IMR-90 (cell line): ENCODE results near the gene TSHZ3. TPM values are rescaled to one million over a fixed set of nuclear protein-coding genes. Genes with fewer than 3 reads are reported as not detected.

ENCODE experiments used
- MAFK ChIP-seq: IDR thresholded peaks from 2 replicates; pipeline ENCODE4 v1.6.1; 2012; ENCODE audit warnings: low read depth, low read length, improper control_type of control experiment
- polyA plus RNA-seq, 3 experiments: library from polyadenylated mRNA; depleted of rRNA; stranded (reverse); fragments of >200 nt; gene quantifications; 2 replicates each; pipeline ENCODE4 v1.2.3, GENCODE V29; 2012; ENCODE audit warnings: low replicate concordance in 1 of 3
- total RNA-seq: library from RNA; depleted of rRNA; stranded (reverse); fragments of >200 nt; gene quantifications from 2 replicates; pipeline ENCODE4 v1.2.3, GENCODE V29; 2012
- TF ChIP-seq, protein P1 (sequence below): fragments of 150-350 bp; IDR thresholded peaks from 2 replicates; pipeline ENCODE4 v1.6.1; 2016; ENCODE audit warnings: low read depth, mild to moderate bottlenecking, low read length, moderate library complexity, borderline replicate concordance

TSHZ3 gene
- total and polyA plus RNA-seq, 2 of the 4 experiments (the other 2 are of a cell fraction) = 8.1 to 13.0 TPM

DNA sequence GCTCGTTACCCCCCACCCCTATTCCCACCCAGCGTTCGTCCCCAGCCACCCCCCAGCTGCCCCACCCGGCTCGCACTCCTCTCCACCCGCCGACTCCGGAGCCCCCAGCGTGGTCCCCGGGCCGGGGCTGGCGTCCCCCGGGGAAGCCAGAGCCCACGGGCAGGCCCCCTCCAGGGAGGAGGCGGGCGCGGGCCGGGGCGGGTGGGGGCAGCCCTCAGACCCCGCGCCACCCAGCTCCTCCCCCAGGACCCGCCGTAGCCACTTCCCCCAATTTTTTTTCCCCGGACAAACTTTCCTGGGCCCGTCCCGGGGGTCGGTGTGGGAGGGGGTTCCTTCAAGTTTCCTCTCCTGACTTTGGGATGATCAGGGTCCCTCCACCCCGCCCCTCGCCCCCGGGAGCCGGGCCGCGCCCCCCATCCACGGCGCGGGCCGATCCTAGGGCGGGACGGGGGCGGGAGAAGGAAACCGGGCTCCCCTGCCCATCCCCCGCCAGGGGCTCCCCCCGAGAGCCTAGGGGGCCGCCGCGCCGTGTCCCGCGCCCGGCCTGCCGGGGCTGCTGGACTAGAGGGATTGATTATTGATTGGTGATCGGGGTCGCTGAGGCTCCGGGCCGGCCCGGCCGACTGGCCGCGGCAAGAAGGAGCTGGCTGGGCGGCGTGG lies 927 bp upstream of the TSHZ3 start (continued):
- TF ChIP-seq, protein P1, sequence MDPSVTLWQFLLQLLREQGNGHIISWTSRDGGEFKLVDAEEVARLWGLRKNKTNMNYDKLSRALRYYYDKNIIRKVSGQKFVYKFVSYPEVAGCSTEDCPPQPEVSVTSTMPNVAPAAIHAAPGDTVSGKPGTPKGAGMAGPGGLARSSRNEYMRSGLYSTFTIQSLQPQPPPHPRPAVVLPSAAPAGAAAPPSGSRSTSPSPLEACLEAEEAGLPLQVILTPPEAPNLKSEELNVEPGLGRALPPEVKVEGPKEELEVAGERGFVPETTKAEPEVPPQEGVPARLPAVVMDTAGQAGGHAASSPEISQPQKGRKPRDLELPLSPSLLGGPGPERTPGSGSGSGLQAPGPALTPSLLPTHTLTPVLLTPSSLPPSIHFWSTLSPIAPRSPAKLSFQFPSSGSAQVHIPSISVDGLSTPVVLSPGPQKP = no peak
- TF ChIP-seq MAFK = no peak
